Right ventricle myocardium inferior (tissue), 1 donor: ENCODE results near the gene MAPK14. TPM values are rescaled to one million over a fixed set of nuclear protein-coding genes. Genes with fewer than 3 reads are reported as not detected.
A peak's percentile ranks its signal among the peaks of the same experiment; 100 is the strongest.
"Not testable (repeated sequence)": the region's sequence is repeated elsewhere in the genome, so short reads cannot be mapped to it uniquely, and the experiment has no call there.

Source experiments
- ATAC-seq: fragments of 200-7000 bp; cut with Tn5 transposase; one replicate; pipeline ENCODE4 v1.9.1; 2020; ENCODE audit warnings: mild to moderate bottlenecking, moderate library complexity
- DNase-seq: peaks from one replicate; pipeline ENCODE4 v3.0.0; 2021; ENCODE audit errors: missing footprints
- intact Hi-C: fragments of 100-400 bp; cut with DNase I; formaldehyde crosslinking; loops from one replicate; pipeline ENCODE4 v1.11.0; 2022
- total RNA-seq: library from RNA; stranded (reverse); fragmentation: NEBNext Ultra II Directional; extraction: Animal tissue kit (Norgen Biotek cat#: 25700); gene quantifications from one replicate; pipeline ENCODE4 v1.2.1, GENCODE V29; 2021
- donor health status: DM: no; HTN: yes; CAD: no; lungs with severe emphysema.

MAPK14 gene
- total RNA-seq, 1 donor from 2014 or later = 27.1 TPM

DNA sequence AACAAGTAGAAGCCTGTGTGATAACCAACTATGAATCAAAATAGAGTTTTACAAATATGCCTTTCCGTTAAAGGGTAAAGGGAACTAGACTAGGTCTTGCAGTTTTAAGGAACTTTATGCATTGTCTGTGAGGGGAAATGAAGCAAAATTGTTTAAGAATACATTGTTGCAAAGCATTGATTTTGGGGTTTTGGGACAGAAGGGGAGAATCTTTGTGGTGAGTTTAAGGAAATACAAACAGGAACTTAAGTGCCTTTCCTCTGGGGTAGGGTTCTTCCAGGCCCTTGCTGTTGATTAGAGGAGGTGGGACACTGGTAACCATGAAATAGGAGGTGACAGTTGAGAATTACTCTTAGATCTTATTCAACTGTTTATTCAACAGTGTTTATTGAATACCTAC lies 4.7 kb downstream of the MAPK14 start:
- intact Hi-C loops = no loop called here

DNA sequence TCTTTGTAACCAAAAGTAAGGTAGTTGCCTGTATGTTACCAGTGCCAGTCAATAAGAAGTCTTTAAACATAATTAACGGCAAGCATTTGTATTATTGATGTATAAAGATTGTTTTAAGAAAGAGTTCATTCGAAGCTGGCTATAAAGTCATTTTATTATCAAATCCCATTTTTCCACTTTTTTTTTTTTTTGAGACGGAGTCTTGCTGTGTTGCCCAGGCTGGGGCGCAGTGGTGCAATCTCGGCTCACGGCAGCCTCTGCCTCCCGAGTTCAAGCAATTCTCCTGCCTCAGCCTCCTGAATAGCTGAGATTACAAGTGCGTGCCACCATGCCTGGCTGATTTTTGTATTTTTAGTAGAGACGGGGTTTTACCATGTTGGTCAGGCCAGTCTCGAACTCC lies 5.5 kb downstream of the MAPK14 start:
- intact Hi-C loops, DNase-seq, ATAC-seq: not testable (repeated sequence)

More for the DNA sequence above, 4.7 kb downstream of the MAPK14 start:
- ATAC-seq (no peak), DNase-seq (no peak)

DNA sequence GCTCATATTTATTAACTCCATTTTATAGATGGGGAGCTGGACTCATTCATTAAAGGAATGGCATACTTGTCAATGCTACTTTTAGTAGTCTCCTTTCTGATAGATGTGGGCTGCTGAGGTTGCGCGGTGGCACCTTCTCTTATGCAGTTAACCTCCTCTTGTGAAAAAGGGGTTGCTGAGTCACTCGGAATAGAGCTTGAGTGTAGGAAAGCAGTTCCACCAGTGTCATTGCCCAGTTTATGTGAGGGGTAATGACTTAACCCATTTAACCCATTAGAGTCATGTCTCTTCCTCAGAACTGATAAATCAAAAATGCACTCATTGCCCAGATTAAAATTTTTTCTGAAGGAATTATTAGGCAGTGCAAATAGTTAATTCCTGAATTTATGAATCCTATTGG lies 6.3 kb downstream of the MAPK14 start:
- intact Hi-C loops = no loop called here
- DNase-seq (no peak), ATAC-seq (no peak)

DNA sequence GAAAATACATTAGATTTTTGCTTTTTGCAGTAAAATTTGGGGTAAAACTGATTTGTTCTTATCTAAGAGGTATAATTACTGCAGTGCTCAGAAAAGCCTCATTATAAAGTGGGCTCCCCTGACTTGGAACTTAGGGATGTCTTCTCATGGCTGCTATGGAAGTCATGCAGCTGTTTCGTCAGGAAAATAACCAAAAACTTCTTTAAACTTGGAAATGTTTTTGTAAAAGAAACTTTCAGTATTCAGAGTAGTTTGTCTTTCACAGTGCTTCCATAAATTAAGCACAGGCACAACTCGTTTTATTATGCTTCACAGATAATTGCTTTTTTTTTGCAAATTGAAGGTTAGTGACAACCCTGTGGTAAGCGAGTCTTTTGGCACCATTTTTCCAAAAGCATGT lies 6.8 kb downstream of the MAPK14 start:
- ATAC-seq = no peak
- intact Hi-C loops = no loop called here
- no peak for DNase-seq

DNA sequence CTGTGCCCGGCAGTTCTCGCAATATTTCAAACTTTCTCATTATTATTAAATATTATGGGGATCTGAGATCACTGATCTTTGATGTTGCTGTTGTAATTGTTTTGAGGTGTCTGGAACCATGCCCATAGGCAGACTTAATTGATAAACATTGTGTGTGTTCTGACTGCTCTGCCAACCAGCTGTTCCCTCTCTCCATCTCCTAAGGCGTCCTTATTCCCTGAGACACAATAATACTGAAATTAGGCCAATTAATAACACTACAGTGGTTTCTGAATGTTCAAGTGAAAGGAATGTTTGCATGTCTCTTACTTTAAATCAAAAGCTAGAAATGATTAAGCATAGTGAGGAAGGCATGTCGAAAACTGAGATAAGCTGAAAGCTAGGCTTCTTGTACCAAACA lies 7.6 kb downstream of the MAPK14 start:
- ATAC-seq (no peak), DNase-seq (no peak)
- intact Hi-C loops = no loop called here

DNA sequence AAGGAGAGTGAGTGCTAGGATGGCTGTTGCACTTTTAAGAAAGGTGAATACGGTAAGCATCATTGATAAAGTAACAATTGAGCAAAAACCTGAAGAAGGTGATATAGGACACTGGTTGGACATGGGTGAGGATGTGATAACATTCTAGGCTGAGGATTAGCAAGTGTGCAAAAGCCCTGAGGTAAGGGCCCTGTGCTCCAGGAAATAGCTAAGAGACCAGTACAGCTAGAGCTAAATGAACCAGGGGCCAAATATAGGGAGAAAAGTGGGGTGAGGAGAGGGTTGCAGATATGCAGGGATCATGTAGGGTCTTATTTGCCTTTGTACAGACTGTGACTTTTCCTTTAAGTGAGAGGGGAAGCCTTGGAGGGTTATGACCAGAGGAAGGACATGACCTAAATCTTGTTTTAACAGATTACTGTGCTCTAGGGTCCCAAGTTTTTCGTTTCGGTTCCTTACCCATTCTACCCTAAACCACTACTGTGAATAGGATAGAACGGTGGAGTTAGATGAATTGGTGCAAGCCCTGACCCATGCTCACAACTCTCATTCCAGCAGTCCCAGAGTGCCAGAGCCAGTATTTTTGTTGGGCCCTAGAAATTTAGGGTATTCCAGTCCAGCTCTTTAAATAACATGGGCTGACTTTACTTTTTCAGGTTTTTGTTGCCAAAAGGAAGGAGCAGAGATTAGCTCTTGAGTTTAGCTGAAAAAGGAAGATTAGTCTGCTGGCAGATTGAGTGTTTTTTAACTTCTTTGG lies 10.7 kb downstream of the MAPK14 start:
- DNase-seq (no peak), ATAC-seq (peak; percentile 63)
- intact Hi-C loops = no loop called here

DNA sequence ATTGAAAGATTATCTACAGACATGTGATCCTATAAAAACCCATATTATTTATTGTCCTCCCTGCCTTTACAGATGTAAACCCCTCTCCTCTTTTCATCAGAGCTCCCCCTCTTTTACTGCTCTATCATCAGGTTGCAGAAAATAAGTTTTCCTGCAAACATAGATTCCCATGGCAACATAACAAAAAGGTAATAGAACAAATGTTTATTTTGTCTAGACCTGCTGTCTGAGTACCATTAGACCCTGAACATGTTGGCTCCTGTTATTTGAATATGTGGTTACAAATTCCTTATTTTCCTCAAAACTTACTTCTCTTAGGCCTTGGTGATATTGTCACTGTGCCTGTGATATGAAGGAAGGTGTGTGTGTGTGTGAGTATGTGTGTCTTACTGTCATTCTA lies 11.5 kb downstream of the MAPK14 start:
- intact Hi-C loops = no loop called here
- no peak for ATAC-seq

DNA sequence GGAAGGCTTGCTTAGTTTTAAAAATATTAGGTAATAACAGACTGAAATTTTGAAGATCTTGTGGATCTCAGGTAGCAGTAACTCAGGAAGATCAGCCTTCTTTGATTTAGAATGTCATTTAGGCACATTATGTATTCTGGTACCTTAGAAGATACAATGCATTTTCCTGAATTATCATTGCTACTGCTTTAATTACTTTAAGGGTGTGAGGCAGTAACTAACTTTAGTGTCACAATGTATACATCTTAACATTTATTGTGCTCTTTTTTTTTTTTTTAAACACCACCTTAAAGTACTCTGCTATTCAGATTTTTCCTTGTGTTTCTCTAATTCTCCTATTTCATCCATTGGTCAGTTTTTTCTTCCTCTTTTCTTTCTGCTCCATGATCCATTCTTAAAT lies 13.3 kb downstream of the MAPK14 start:
- no peak for ATAC-seq
- no peak for DNase-seq
- intact Hi-C loops = no loop called here

More for the DNA sequence above, 11.5 kb downstream of the MAPK14 start:
- DNase-seq = no peak

DNA sequence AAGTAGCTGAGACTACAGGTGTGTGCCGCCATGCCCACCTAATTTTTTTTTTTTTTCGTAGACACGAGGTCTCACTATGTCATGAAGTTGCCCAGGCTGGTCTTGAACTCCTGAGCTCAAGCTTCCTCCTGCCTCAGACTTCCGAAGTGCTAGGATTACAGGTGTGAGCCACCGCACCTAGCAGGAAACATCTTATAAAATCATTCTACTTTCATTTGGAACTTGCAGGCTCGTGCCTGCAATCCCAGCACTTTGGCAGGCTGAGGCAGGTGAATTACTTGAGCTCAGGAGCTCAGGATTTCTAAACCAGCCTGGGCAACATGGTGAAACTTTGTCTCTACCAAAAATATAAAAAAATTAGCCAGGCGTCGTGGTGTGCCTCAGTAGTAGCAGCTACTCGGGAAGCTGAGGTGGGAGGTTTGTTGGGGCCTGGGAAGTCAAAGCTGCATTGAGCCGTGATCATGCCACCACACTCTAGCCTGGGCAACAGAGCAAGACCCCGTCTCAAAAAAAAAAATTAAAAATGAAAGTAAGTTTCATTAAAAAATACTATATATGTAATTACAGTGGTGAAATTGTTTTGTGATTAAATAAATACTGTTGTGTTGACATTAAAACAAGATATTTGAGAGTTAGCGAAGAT lies 15.1 kb downstream of the MAPK14 start:
- DNase-seq (no peak), ATAC-seq (no peak)
- intact Hi-C loops = no loop called here

DNA sequence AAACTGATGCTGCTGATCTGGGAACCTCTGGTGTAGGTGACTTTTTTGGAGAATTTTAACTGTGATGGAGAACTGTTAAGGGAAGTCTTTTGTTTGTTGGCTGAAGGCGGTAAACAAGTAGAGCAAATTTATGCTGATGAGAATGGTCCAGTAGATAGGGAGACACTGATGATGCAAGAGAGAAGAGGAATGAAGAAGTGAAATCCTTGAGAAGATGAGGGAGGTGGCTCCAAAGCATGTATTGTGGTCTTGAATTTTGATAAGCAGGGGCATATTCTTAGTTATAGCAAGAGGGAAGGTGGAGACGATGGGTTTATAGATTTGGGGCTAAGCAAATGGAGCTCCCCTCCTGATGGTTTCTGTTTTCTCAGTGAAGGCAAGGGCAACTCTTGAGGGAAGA lies 22.0 kb downstream of the MAPK14 start:
- no peak for DNase-seq
- ATAC-seq = no peak
- intact Hi-C loops = no loop called here

DNA sequence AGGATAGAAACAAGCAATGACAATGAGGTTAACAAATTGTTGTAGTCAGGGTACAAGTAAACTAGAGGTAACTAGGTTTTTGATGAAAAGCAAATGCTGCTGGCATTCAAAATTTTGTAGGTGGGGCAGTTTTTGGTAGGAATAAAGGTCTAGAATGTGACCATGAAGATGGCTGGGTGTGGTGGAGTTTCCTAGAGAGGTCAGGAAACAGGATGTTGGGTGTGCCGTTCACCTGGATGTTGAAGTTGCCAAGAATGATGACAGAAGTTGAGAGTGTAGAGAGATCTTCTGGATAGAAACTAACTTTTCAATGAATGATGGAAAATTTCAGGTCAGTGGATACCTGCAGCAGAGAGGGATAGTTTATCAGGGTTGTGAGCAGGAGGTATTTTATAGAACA lies 22.7 kb downstream of the MAPK14 start:
- DNase-seq = no peak

DNA sequence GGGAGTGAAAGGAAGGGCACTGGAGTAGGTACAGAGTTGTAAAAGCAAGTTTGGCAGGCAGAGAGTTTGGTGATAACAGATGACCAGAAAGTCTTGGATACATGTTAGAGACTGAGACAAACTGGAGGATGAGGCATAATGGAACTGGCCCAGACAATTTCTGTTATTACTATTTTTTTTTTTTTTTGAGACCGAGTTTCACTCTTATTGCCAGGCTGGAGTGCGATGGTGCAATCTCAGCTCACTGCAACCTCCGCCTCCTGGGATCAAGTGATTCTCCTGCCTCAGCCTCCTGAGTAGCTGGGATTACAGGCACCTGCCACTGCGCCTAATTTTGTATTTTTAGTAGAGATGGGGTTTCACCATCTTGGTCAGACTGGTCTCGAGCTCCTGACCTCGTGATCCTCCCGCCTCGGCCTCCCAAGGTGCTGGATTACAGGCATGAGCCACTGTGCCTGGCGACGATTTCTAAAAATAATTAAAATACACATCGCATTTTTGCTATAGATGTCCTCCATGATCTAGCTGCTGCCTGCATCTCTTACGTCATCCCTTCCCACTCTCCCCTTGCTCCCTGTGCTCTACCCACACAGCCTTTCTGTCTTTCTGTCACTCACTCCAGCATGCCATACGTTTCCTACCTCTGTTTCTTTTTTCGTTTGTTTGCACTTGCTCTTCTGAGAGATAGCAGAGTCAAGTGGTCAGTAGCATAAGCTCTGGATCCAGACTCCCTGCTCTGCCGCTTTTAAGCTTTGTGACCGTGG lies 23.5 kb downstream of the MAPK14 start:
- intact Hi-C loops = no loop called here
- no peak for DNase-seq
- ATAC-seq = no peak

More for the DNA sequence above, 22.7 kb downstream of the MAPK14 start:
- intact Hi-C loops = no loop called here
- ATAC-seq = no peak

DNA sequence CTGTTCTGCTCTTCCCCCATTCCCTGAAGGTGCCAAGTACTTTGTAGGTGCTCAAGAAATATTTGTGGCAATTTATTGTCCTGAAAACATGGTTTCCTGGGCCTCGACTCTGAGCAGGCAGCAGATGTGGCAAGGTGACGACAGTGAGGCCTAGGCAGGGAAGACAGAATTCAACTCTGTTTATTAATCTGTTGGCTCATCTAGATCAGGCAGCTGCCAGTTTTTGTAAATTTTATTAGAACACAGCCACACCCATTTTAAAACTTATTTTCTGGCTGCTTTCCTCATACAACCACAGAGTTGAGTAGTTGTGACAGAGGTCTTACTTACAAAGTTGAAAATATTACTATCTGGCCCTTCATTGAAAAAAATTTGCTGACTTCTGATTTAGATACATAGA lies 24.5 kb downstream of the MAPK14 start:
- no peak for DNase-seq
- peak; percentile 75 for ATAC-seq
- intact Hi-C loops = no loop called here

DNA sequence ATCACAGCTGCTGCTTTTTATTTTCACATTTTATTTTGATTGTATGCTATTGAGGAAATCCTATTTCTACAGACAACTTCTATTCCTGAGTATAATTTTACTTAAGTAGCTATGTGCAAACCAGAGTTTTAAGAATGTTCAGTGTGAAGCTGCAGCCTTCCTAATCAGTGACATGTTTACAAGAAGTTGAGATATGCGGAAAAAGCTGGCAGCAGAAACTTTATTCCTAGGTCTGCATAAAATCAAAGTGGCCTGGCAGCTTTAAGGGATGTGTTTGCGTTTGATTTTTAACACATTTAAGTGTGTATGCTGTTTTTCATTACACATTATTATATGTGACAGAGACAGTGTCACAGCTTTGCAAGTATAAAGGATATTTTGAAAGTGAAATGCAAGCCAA lies 26.3 kb downstream of the MAPK14 start:
- DNase-seq (no peak), ATAC-seq (no peak)
- intact Hi-C loops = no loop called here

DNA sequence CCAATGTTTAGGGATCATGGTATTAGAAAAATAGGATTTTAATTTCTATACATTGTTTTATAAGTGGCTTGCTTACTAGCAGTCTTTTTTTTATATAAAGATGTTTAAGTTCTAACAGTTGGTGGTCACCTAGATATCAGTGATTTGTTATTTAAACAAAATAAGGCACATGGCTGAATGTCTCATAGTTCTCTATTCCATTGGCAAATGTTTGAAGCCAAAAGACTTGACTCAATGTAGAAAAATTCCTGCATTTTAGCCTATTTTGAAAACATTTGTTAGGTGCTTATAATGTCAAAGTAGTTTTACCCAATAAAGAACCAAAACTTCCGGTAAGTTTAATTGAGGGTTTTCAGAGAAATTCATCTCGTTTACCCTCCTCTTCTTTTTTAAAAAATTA lies 26.8 kb downstream of the MAPK14 start:
- ATAC-seq (no peak), DNase-seq (no peak)
- intact Hi-C loops = no loop called here

DNA sequence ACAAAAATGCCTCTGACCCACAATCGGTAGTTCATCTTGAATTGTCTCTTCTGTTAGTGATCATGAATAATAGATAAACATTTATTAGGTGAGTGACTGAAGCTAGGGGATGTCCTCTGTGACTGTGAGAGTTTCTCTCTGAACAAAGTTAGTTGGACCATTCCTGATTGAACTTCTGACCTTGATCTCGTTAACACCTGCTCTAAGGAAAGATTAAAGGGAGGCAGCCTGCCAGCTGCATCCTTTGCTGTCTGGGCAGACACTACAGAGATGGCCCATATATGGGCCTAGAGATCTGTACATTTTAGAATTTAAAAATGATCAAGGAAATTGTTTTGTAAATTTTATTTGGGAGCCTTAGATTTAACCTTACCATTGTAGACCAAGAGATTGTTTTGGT lies 27.3 kb downstream of the MAPK14 start:
- no peak for ATAC-seq
- intact Hi-C loops = no loop called here
- DNase-seq = no peak

DNA sequence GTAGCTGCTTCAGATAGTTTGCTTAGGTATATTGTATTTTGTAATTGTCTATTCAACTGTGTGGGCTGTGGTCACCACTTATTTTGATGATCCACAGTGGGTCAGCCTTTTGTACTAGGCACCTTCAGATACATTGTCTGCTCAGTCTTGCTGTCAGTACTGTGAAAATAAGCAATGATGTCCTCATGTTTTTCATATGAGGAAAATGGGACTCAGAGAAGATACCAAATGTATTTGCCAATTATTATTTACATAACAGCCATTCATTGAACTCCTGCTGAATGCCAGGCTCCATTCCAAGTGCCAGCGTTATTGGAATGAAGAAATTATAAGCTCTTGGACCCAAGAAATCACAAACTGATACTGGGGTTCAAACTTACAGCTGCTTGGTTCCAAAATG lies 28.6 kb downstream of the MAPK14 start:
- DNase-seq = no peak
- intact Hi-C loops = no loop called here
- ATAC-seq = no peak

DNA sequence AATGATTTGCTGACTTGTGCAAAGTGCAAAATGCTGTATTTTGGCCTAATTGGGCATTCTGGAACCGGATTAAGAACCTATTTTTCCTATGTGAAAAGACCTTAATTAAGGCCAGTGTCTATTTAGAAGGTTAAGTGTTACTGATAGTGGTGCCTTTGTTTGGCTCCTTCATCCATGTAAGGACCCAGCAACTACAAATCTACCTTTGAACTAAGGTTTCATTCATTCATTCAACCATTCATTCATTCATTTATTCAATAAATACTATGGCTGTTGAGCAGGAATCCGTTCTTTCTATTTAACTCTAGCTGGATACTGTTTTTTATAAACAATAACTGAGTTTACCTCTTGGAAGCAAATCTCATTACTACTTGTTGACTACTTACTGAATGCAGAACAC lies 33.6 kb downstream of the MAPK14 start:
- DNase-seq (no peak), ATAC-seq (no peak)
- intact Hi-C loops = no loop called here

DNA sequence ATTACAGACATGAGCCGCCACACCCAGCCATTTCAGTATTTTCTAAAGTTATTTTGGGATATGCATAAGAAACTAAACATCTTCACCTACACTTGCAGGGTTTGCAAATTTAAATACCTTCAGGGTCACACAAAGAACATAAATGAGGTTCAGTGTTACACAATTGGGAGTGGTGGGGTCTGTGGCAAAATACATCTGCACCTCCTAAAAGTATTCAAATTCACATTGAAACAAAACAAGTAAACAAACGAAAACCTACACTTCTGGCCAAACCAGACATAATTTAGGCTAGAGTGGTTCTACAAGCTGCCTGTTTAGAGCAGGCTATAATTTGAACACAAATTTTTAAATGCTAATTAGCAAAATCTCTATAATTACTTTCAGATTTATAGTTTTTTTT lies 34.6 kb downstream of the MAPK14 start:
- ATAC-seq (no peak), DNase-seq (no peak)
- intact Hi-C loops = no loop called here
